Stimulated activated CD8-positive, alpha-beta memory T cell treated with anti-CD3 and anti-CD28 coated beads, Interleukin-2, amount 100 ng/mL, for 1 hour (primary cell): ENCODE results near the gene TIMELESS.
"Not testable (repeated sequence)": the region's sequence is repeated elsewhere in the genome, so short reads cannot be mapped to it uniquely, and the experiment has no call there.

ENCODE experiments used
- DNase-seq, 2 donors: peaks; one replicate each; pipeline ENCODE4 v3.0.0-alpha.2; 2020; ENCODE audit warnings: low read depth in 2 of 2

TIMELESS gene

DNA sequence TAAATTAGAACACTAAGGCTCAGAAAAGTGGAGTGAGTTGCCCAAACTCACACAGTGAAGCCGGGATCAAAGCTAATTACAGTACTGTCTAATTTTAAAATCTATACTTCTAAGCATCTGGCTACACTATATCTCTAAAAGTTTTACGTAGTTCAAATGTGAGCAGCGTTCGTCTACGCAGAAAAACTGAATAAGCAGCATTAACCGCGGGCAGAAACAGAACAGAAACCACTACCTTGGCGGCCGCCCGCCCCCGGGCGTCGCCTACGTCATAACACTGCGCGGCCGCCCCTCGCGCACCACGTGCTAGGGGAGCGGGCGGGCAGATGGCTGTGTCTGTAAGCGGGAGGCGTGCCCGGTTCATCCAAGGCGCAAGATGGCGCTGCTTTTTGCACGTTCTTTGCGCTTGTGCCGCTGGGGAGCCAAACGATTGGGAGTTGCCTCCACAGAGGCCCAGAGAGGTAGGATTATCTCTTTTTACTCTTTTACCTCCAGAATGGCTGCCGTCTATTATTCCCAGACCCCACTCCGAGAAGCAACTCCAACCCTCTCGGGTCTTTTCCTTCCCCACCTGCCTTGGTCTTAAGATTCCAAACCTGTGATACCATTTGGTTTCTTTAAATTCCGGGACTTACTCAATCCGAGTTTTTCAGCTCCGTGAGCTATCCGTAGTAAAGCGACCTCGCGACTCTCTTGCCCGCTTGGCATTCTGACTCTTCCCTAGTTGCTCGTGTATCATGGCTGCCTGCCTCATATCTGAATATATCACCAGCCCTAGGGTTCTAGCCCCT, 19.2 kb upstream of the TIMELESS start, which contains the start of gene SPRYD4:
Gene SPRYD4, plus strand, starts transcription at position 363 of the 791 bp plus-strand sequence. Its CDS starts 14 bp downstream, at position 377.
- DNase-seq = peak; percentile 86 to 88

DNA sequence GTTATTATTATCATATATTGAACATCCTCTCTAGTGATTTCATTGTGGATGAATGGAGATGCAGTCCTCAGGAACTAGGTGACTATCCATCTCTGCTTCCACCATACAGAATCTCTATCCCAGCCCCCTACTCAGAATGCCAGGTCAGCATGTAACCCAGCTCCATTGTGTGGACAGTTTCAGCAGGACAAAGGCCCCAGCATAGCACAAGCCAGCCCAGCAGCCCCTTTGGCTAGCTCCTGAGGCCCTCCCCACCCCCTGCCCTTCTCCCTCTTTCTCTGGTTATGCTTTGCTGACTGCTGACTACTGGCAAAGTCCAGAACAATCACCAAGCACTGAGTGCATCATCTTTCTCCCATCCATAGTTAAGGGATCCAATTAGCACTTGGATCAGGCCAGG, 13.3 kb upstream of the TIMELESS start:
- DNase-seq = no peak

DNA sequence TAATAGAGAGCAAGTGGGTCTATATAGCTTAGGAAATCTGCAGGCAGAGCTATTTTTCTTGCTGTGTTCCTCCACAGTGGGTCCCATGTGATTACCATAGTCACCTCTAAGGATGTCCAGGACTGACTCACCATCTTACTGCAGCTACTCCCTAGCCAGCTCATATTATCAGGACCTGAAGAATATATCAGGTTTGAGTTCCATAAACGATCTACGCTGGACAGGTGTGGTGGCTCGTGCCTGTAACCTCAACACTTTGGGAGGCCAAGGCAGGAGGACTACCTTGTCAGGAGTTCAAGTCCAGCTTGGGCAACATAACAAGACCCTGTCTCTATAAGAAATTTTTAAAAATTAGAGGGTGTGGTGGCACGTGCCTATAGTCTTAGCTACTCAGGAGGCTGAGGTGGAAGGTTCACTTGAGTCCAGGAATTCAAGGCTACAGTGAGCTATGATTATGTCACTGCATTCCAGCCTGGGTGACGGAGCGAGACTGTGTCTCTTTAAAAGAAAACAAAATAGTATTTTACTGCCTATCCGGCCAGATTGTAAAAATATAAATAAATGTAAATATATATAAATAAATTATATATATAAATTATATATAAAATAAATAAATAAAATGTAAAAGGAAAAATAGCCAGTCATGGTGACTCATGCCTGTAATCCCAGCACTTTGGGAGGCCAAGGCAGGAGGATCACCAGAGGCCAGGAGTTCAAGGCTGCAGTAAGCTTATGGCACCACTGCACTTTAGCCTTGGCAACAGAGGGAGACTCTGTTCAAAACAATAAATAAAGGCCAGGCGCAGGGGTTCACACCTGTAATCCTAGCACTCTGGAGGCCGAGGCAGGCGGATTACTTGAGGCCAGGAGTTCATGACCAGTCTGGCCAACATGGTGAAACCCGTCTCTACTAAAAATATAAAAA, 12.3 kb upstream of the TIMELESS start:
- DNase-seq = no peak

DNA sequence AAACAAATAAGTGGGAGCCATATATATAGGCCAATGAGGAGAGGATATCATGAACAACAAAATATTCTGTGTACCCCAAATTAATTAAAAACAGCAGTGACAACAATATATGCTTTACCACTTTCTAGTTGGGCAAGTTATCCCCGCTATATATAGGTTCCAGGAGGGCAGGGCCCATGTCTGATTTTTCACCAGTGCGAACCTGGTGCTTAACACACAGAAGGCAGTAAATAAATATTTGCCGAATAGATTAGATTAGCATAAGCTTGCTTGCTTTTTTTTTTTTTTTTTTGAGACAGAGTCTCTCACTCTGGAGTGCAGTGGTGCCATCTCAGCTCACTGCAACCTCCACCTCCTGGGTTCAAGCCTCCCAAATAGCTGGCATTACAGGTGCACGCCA, 8.6 kb upstream of the TIMELESS start:
- DNase-seq = no peak

DNA sequence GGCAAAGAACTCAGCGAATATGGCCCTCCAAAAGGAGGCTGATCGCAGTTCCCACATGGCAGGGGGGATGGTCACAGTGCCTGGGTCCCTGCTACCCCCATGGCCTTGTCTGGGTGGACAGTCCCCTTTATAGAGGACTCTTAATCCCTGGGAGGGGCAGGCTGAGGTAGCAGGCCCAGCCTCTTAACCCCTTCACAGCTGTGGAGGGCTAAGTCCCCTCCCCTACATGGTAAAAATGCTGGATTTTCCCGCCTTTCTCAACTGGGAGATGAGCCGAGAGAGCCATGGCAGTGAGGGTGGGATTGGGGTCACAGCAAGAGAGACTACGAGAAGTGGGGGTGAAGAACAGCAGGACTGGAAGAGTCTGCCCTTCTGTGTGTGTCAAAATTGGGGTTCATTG, 5.3 kb upstream of the TIMELESS start, which contains the start of gene MIP:
Gene MIP, minus strand, starts transcription at position 101 of the 400 bp plus-strand sequence. Its CDS starts 44 bp downstream, at position 57.
- DNase-seq = no peak

DNA sequence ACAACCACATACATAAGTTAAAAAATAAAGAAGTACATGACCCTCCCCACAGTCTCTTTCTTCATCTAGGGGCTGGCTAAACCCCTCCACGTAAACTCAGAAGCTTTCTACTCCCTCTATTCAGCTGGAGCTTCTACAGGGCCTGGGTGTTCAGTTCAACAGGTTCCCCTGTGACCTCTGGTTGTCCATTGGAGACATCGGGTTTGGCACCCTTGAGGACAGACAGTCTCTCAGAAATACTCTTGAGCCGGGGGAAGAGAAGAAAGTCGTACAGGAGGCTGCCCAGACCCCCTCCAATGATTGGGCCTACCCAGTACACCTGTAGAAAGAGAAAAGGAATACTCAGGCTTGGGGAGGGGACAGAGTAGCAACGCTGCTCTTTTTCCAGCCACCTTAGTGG, 1.9 kb upstream of the TIMELESS start:
- no peak for DNase-seq

DNA sequence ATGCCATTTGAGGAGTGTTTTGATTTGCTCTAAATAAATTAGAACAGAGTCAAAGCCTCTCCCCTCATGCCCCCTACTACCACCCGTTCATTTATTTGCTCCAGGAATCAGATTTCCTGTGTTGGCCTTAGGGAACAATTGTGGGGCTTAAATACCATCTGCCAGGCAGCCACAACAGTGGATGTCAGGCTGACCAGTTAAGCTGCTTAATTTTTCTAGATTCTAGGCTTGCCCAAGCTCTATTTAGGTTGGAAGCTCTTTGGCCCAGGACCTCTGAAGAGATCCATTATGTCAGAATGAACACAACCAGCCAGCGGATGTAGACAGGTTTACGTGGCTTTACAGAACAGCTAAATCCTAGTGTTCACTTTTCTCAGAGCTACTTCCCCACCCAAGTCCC, 1.0 kb upstream of the TIMELESS start:
- DNase-seq = no peak

DNA sequence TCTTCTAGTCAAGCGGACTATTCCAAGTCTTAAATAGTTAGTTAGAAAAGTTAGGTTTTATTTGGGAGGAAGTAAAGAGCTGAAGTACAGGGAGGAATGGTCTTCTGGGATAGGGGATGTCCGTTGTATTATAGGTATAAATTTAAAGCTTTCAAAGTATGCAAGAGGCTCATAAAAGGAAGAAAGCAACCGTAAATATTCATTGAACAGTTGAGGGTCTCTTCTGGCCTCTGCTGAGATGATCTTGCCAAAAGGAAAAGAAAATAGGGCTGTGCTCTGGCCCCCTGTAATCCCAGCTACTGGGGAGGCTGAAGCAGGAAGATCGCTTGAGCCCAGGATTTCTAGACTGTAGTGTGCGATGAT, 377 bp upstream of the TIMELESS start:
- DNase-seq = no peak

DNA sequence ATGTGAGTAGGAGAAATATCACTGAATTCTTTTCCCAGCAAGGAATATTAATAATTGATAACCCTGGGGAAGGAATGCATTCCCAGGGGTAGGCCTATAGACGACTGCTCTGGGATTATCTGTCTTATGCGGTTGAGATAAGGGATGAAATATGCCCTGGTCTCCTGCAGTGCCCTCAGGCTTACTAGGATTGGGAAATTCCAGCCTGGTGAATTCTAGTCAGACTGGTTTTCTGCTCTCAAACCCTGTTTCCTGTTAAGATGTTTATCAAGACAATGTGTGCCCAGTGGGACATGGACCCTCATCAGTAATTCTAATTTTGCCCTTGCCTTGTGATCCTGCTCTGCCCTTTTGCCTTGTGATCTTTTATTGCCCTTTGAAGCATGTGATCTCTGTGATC, 6.0 kb downstream of the TIMELESS start:
- DNase-seq = not testable (repeated sequence)

DNA sequence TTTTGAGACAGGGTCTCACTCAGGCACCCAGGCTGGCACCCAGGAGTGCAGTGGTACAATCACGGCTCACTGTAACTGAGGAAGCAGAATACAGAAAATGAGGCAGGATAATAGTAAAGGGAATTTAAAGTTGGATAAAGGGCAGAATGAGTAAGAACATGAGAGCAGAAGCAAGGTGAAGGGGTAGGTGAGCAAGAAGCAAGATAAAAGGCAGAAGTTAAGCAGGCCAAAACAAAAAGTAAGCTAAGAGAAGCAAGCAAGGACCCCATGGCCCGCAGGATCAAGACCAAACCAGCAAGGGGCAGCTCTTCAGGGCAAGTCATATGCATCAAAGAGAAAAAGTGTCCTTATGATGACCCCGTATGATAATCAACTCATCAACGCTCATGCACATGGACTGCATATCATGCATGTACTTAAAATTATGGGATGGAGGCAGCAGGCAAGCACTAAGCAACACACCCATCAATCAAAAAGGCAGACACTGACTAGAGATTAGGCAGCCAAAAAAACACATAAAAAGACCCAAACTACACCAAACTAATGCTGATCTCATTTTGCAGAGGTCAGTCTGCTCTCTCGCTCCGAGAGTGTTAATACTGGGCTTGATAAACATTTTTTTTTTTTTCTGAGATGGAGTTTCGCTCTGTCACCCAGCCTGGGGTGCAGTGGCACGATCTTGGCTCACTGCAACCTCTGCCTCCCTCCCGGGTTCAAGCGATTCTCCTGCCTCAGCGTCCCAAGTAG, 11.6 kb downstream of the TIMELESS start:
- DNase-seq = no peak

DNA sequence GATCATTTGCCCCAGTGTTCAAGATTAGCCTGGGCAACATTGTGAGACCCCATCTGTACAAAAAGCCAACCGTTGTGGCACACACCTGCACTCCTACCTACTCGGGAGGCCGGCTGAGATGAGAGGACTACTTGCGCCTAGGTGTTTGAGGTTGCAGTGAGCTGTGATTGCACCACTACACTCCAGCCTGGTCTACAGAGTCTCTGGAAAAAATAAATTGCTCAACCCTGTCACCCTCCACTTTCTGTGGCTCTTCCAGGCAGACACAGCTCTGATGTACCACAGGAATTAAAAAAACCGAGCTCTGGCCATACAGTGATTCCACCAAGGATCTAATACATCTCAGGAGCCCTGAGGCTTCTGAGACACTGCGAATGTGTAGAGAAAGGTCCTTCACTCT, 14.4 kb downstream of the TIMELESS start:
- DNase-seq = no peak

DNA sequence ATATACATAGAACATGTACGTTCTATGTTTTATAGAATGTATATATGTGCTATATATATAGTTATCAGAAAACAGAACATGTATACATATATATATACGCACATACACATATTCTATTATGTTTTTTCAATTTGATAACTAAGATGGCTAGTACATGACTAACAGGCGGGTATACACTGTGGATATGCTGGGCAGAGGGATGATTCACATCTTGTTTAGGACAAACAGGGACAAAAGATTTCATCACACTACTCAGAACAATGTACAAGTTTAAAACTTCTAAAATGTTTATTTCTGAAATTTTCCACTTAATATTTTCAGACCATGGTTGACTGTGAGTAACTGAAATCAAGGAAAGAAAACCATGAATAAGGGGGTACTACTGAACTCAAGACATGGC, 17.4 kb downstream of the TIMELESS start:
- no peak for DNase-seq

DNA sequence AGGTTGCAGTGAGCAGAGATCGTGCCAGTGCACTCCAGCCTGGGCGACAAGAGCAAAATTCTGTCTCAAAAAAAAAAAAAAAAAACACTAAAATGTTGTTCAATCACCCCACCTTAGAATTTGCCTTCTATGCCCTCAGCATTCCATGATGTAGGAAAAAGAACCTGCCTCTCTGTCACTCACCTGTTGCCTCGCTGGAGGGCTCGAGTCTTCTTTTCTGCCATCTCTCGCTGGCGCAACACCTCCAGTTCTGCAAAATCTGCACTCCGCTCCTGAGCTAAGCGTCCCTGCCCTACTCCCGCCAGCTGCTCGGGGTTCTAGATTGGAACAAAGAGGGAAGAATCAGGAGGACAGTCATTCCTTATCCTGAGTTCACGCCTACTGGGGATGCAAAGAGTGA, 17.9 kb downstream of the TIMELESS start:
- no peak for DNase-seq

DNA sequence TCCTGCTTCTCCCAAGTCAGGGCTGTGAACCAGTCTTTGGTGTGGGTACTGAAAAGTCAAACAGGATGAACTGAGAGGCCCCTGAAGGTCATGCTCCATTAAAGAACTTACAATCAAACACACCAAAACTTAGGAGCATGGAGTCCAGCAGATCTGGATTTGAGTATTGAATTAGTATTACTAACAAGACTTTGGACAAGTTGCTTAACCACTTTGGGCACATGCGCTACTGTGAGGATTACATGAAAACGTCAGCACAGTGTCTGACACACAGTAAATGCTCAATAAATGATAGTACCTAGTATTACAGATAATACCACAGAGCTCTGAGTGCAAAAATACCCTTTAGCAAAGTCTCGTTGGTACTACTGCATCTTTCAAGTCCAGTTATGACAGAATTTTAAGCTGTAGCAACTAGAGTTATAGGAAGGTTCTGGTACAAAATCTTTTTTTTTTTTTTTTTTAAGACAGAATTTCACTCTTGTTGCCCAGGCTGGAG, 23.2 kb downstream of the TIMELESS start:
- DNase-seq = no peak

DNA sequence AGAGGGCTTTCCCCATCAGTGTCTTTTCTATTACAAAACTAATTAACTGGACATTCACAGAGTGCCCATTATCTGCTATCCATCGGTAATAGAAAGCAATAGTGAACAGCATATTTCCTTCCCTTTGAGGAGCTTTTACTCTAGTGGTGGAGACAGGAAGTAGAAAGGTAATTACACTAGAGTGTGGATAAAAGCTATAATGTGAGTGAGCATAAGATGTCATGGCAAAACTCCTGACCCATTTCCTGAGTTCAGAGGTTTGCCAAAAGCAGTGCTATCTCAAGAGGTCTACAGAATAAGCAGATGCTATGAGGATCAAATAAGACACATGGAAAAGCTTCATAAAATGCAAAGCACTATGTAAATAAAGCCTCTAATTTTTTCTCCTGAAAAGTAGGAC, 24.0 kb downstream of the TIMELESS start:
- no peak for DNase-seq

DNA sequence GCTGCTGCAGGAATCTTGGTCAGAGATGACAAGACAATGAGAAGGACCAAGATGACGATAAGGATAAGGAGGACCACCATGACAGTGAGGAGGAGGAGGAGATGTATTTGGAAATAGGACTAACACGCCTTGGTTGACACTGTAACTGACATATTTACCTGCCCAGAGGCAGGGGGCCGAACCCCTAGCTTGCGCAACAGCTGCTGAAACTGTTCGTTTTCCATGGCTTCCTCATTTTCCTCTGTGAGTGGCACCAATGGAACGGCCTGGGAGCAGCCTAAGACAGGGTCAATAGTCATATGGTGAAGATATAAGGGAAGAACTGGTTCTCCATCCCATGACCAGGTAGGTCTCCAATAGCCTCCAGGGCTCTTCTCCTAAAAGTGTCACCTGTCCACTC, 28.8 kb downstream of the TIMELESS start:
- DNase-seq = no peak

DNA sequence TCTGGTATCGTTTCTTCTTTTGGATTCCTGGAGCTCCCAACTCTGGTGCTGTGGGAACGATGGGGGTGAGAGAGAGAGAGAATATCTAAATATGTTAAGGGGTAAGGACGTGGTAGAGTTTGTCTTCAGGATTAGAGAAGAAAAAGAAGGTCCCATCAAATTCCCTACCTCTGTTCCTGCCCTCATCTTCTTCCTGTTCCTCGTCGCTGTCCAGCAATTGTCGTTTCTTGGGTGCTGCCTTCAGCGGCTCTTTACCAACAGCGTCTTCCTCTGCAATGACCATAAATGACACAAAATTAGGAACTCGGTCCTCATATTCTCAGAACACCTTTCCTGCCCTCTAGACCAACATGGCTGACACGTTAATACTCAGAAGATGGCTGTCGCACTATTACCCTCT, 31.5 kb downstream of the TIMELESS start:
- DNase-seq = no peak

DNA sequence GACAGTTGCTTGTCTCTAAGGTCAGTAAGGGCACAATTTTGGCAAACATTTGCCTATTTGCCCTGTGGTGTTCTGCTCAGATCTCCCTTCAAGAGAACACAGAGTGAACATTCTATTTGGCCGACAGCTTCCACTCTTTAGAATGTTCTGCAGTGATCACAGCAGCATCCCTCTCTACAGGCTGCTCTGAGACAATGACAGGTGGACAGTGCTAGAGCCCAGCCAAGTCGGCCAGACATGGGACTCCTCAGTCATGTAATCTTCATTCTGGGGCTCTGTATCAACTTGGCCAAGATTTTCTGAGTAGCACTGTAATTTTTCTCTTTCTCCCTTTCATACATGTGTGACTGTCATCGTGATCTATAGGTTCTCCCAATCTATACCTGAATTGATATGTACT, 34.8 kb downstream of the TIMELESS start:
- DNase-seq = no peak

DNA sequence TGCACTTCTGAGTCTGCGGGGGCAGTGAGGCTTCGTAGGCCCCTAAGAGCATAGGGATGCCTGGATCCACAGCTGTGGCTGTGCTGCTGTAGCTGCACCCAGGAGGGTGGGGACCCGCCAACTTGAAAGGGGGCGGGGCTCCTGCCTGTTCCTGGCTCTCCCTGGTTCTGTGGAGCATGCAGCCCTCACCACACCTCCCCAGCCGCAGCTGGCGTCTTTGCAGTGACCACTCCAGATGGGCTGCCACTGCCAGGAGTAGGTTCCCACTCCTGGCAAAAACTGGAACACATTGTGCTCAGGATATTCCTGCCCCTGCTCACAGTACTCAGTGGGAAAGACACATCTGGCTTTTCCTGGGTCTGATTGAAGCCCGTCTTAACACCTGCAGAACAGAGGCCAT, 35.8 kb downstream of the TIMELESS start:
- no peak for DNase-seq

DNA sequence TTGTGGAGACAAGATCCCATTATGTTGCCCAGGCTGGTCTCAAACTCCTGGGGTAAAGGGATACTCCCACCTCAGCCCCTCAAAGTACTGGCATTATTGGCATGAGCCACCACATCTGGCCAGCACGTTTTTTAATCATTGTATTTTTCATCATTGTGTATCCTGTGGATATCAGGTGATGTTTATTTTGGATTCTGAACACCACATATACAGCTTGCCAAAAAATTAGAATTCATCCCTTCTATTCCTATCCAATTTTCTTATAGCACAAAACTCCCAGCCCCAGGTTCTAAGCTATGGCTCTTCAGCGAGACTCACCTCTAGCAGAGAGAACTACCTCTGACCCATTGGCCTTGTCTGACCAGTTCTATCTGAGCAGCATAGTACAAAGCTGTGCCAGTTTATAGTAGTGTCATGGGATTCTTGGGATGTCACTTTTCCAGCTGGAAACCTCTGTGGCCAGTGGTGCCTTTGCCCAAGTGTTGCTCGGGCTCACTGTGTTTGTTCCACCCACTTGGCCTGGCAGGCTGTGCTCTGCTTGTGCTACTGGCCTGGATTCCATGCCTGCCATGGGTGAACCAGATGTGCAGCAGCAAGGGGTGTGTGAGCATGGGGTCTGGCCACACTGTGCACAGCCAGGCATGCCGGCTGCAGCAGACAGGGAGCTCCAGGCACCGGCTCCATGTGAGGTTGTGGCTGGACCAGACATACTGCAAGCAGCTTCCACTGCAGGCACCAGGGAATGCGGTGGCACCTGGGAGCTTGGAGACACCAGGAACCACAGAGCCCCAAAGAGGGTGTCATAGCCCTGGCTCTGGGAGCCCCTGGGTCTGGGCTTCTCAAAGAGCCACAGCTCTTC, 37.2 kb downstream of the TIMELESS start:
- DNase-seq = no peak

DNA sequence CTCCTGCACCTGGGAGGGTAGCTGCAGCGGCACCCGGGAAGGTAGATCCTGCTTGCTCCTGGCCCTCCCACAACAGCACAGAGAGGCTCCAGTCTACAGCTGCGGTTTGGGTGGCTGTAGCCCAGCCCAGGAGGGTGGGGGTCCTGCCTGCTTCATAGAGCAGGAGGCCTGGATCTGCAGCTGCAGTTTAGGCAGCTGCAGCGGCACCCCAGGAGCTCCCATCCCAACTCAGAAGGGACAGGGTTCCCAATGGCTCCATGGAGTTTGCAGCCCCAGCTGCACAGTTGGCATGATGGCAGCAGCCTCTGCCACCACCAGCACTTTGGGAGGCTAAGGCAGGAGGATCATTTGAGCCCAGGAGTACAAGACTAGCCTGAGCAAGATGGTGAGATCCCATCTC, 38.5 kb downstream of the TIMELESS start:
- DNase-seq = no peak
